GM12872 (cell line): ENCODE results near the gene FBLN5.

Experiments used
- TF ChIP-seq, protein P1 (sequence below): IDR thresholded peaks from 3 replicates; pipeline ENCODE4 v1.5.1; 2011; ENCODE audit warnings: low read depth, mild to moderate bottlenecking, low read length, moderate library complexity; ENCODE audit not compliant: insufficient read depth

Gene FBLN5

DNA sequence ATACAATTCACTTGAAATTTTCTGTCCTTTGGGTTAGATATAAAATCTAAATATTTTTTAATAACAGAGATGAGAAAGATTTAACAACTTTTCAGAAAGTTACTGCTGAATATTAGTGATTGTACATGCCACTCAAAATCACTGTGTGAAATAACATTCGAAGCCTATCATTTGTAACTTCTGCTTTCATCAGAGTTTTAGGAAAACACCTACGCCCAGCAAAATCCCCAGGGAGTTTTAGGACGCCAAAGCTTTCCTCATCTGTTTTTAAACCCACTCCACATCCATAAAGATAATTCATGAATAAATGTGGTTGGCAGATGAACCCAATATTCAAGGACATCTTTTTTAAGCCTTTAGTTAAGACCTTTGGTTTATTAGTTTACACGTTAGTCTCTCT, 104.1 kb downstream of the FBLN5 start:
- TF ChIP-seq, protein P1, sequence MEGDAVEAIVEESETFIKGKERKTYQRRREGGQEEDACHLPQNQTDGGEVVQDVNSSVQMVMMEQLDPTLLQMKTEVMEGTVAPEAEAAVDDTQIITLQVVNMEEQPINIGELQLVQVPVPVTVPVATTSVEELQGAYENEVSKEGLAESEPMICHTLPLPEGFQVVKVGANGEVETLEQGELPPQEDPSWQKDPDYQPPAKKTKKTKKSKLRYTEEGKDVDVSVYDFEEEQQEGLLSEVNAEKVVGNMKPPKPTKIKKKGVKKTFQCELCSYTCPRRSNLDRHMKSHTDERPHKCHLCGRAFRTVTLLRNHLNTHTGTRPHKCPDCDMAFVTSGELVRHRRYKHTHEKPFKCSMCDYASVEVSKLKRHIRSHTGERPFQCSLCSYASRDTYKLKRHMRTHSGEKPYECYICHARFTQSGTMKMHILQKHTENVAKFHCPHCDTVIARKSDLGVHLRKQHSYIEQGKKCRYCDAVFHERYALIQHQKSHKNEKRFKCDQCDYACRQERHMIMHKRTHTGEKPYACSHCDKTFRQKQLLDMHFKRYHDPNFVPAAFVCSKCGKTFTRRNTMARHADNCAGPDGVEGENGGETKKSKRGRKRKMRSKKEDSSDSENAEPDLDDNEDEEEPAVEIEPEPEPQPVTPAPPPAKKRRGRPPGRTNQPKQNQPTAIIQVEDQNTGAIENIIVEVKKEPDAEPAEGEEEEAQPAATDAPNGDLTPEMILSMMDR: no peak

DNA sequence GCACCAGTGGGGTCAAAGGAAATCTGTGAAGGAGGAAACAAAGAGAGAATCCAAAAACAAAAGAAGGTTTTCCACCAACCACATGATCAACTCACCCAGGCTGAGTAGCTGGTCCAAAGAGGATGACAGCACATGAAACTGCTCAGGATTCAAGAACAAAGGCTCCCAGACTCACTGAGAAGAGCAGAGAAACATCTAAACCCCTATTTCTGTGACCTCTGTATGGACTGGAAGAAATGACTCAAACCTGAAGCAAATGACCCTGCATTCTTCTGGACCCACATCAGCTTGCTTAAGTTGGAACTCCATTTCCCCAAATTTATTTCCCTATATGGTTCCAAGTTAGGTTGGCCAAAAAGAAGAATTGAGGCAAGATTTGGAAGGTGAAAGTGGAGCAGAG, 106.4 kb downstream of the FBLN5 start:
- TF ChIP-seq, protein P1: no peak

DNA sequence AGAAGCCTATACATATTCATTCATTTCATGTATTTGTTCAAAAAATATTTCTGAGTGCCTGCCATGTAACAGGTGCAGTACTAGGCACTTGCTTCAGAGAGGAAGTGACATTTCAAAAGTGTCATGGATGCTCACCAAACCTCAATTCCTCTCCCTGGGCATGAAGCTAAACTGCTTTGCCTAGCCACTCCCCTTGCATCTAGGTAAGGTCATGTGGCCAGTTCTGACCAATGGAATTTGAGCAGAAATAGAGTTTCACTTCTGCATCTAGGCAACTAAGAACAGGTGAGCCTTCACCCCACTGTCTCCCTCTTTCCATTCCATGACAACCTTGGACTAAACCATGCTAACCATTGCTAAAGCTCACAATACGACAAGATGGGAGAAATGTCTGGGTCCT, 107.7 kb downstream of the FBLN5 start:
- TF ChIP-seq, protein P1: no peak

DNA sequence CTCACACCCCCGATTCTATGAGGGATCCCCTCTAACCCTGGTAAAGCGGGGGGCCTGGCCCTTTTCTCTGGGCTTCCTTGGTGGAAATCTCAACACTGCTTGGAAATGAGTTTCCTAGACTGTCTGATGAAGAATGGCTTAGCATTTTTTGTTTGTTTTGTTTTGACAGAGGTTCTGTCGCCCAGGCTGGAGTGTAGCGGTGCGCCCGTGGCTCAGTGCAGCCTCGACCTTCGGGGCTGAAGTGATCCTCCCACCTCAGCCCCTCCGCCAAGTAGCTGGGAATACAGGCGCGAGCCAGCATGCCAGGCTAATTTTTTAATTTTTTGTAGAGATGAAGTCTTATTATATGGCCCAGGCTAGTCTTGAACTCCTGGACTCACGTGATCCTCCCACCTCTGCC, 110.4 kb downstream of the FBLN5 start:
- TF ChIP-seq, protein P1: no peak

DNA sequence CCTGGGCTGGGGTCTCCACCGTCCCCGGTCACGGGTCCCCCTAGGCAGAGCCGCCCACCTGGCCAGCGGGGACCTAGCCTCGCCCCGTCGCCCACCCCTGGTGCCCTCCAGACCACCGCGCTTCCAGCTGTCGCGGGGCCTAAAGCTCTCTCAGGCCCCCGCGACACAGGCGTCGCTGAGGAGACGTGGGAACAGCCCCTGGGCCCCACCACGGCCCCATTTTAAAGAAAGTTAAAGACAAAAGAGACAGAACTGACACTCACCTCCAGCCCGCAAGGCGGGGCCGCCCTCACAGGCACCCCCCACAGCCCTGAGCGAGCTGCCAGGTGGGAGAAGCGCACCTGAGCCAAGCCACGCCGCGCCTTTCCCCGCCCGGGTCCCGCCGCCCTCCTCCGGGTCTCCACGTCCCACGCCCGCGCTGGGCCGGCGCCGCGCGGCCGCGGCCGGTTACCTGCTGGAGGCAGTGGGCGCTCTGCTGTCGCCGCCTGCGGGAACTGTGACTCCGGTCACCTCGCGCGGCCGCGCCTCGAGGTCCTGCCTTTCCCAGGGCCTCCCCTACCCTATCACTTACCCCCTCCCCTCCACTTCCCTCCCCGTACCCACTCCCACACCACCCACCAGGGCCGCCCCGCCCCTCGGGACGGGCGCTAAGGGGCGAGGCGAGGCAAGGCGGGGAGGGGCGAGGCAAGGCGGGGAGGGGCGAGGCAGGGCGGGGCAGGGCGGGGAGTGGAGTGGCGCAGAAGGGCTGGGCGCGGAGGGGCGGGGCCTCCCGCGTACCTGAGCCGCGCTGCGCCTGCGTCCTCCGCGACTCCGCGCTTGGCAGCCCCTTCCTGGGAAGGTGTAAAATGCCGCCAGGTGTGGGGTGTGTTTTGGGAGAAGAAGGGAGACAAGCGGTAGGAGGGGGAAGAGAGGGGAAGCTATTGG, 111.3 kb downstream of the FBLN5 start:
- TF ChIP-seq, protein P1: 0 out of 3 replicates have a peak, but pooled peaks have one; percentile 22

DNA sequence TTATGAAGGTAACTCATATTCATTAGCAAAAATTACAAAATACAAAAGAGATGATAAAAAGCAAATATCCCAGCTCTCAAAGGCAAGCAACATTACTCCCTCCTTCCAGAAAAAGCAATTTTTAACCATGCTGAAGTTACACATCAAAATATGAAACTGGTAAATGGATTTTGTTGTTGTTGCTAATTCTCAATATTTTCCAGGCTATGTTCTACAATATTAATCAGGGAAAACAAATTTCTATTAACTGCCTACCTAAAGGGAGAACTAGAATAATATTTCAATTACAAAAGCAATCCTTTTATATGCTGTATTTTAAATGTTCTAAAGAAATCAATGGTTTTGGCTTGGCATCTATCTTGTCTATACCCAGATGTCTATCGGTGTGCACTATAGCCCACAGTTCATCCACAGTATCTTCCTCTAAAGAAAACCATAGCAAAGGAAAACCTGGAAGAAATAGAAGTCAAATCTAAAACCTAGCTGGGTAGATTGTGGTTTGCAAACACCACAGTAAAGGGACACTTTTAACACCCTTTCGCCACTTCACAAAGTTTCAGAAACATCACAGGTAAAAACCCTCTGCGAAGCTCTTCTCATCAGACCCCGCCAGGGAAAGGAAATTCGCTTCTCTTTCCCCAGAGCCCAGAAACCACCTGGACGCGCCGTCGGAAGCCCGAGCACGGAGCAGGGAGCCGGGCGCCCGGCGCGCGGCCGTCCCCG, 112.1 kb downstream of the FBLN5 start:
- TF ChIP-seq, protein P1: no peak

DNA sequence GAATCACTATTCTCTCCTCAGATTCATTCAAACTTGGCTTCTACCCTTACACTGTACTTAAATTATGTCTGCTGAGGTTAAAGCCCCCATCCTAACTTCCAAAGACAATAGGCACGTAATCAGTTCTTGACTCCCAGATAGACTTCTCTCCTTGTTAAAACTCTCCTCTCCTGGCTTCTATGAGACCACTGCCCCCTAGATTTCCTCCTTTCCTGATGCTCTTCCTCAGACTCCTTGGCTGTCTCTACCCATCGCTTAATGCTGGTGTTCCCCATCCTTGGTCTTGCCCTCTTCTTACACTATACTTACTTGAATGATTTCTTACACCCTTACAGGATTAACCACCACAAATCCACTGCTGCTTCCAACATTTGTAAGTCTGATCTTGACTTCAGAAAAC, 112.9 kb downstream of the FBLN5 start:
- TF ChIP-seq, protein P1: no peak
